Colonic mucosa (tissue), 4 donors: ENCODE data around the gene BTBD6. TPM values are rescaled to one million over a fixed set of nuclear protein-coding genes. Genes with fewer than 3 reads are reported as not detected.

Experiments used
- DNase-seq: peaks from one replicate; pipeline ENCODE4 v3.0.0-alpha.2; 2020
- H3K27ac ChIP-seq: fragments of 200-600 bp; one replicate; pipeline ENCODE4 v1.8.0; 2021
- H3K27me3 ChIP-seq: fragments of 200-600 bp; one replicate; pipeline ENCODE4 v1.8.0; 2021
- H3K36me3 ChIP-seq: fragments of 200-600 bp; one replicate; pipeline ENCODE4 v1.8.0; 2021
- H3K4me1 ChIP-seq: fragments of 200-600 bp; one replicate; pipeline ENCODE4 v1.8.0; 2021; ENCODE audit warnings: mild to moderate bottlenecking
- H3K4me3 ChIP-seq: fragments of 200-600 bp; one replicate; pipeline ENCODE4 v1.8.0; 2021
- H3K9ac ChIP-seq, 2 donors: one replicate each; pipeline ENCODE4 v1.7.0; 2013; ENCODE audit warnings: control low read depth in 2 of 2, low read depth in 2 of 2, low read length in 2 of 2
- H3K9me3 ChIP-seq: fragments of 200-600 bp; one replicate; pipeline ENCODE4 v1.8.0; 2021
- CTCF ChIP-seq: fragments of 200-600 bp; IDR thresholded peaks from one replicate; pipeline ENCODE4 v1.8.0; 2022; ENCODE audit warnings: antibody characterized with exemption, mild to moderate bottlenecking
- intact Hi-C: fragments of 100-400 bp; cut with DNase I; formaldehyde crosslinking; loops from one replicate; pipeline ENCODE4 v1.14.1; 2022
- total RNA-seq, 2 donors: library from RNA; stranded (reverse); fragmentation: NEBNext Ultra II Directional in 1 of 2; extraction: Animal tissue kit (Norgen Biotek cat#: 25700) in 1 of 2; gene quantifications; one replicate each; pipeline ENCODE4 v1.2.1, GENCODE V29; 2021
- donor health status: healthy.
- donor health status: DM: no; HTN: no; CAD: no.
- donor health status: DM: no; HTN: no; CAD: no.

The BTBD6 gene
- total RNA-seq, 2 donors from 2014 or later, result 56.9 to 66.0 TPM

- Histone ChIP-seq H3K9me3 (no peaks in the 10 kb centered on the region), H3K27me3 (no peaks in the 10 kb centered on the region), H3K36me3 (peaks cover 4% of the 10 kb centered on the region), H3K4me1 (no peaks in the 10 kb centered on the region), H3K4me3 (no peak overlapping the region), H3K9ac (no peak overlapping the region), H3K27ac (no peak overlapping the region)
- no peak for DNase-seq
- TF ChIP-seq CTCF, result no peak
- intact Hi-C loops, result no loop called here
Measured at GRCh38 chr14:105216490-105217247, 31.7 kb upstream of the BTBD6 start.

GRCh38 chr14:105217774-105218173 is 30.6 kb upstream of the BTBD6 start:
- Histone ChIP-seq H3K4me3 (no peak overlapping the region), H3K36me3 (peaks cover 4% of the 10 kb centered on the region), H3K9me3 (no peaks in the 10 kb centered on the region), H3K9ac (no peak overlapping the region), H3K27me3 (no peaks in the 10 kb centered on the region), H3K27ac (no peak overlapping the region), H3K4me1 (no peaks in the 10 kb centered on the region)
- TF ChIP-seq CTCF, result no peak
- DNase-seq, result no peak
- intact Hi-C loops, result no loop called here

GRCh38 chr14:105218611-105219010 is 29.7 kb upstream of the BTBD6 start:
- H3K9me3 ChIP-seq, result no peaks in the 10 kb centered on the region
- H3K4me3 ChIP-seq, result no peak overlapping the region
- no peak overlapping the region for H3K27ac ChIP-seq
- no peaks in the 10 kb centered on the region for H3K4me1 ChIP-seq
- no peak overlapping the region for H3K9ac ChIP-seq
- no peak for DNase-seq
- peaks cover 4% of the 10 kb centered on the region for H3K36me3 ChIP-seq
- no peak for TF ChIP-seq CTCF
- no peaks in the 10 kb centered on the region for H3K27me3 ChIP-seq
- intact Hi-C loops, result no loop called here

DNA sequence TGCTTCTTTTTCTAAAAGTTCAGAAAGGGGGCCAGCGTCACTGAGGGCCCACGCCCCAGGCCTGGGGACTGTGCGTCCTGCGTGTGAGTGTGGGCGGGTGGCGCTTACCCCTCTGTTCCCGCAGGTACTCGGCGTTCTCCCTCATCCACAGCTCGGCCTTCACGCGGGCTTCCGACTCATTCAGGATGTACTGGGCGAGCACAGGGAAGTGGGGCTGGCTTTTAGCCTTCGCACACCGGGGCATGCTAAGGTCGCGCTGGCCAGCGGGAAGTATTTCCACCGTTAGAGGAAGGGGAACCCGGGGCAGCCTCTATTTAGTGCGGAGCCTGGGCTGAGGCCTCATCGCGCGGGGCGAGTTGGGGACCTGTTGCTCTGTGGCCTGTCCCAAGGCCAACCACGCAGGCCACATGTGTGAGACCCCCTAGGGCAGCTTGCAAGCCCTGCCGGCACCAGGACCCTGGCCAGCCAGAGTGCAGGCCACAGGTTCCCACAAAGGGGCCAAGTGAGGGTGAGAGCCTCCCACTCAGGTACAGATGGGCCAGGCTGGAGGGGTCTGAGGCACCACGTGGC is 29.2 kb upstream of the BTBD6 start:
- Histone ChIP-seq H3K27me3 (no peaks in the 10 kb centered on the region), H3K9ac (no peak overlapping the region), H3K4me3 (no peak overlapping the region), H3K9me3 (no peaks in the 10 kb centered on the region), H3K4me1 (no peaks in the 10 kb centered on the region), H3K27ac (no peak overlapping the region), H3K36me3 (peaks cover 4% of the 10 kb centered on the region)
- no peak for DNase-seq
- intact Hi-C loops, result no loop called here
- TF ChIP-seq CTCF, result no peak

GRCh38 chr14:105219753-105220152 is 28.6 kb upstream of the BTBD6 start:
- Histone ChIP-seq H3K27me3 (no peaks in the 10 kb centered on the region), H3K36me3 (peaks cover 4% of the 10 kb centered on the region), H3K4me1 (no peaks in the 10 kb centered on the region), H3K4me3 (no peak overlapping the region), H3K27ac (no peak overlapping the region), H3K9ac (no peak overlapping the region), H3K9me3 (no peaks in the 10 kb centered on the region)
- no peak for TF ChIP-seq CTCF
- no peak for DNase-seq
- intact Hi-C loops, result no loop called here
